Astrocyte (in vitro differentiated cells and primary cell): ENCODE measurements around the gene GPR137. TPM values are rescaled to one million over a fixed set of nuclear protein-coding genes. Genes with fewer than 3 reads are reported as not detected.
A peak's percentile ranks its signal among the peaks of the same experiment; 100 is the strongest.

Experiments used
- DNase-seq: peaks from one replicate; pipeline ENCODE4 v3.0.0-alpha.2; 2010; ENCODE audit warnings: low read depth
- FAIRE-seq: peaks from 2 replicates; lab custom pipeline; 2011; peaks lifted over from hg19 to GRCh38; lab: Jason Lieb, UNC
- H2AFZ ChIP-seq: 2 replicates; pipeline ENCODE4 v1.6.0; 2012; ENCODE audit warnings: low read depth, low read length, inconsistent platforms
- H3K27ac ChIP-seq: 2 replicates; pipeline ENCODE4 v1.5.1; 2011; ENCODE audit warnings: low read depth, low read length, inconsistent platforms
- H3K27me3 ChIP-seq: 2 replicates; pipeline ENCODE4 v1.6.0; 2011; ENCODE audit warnings: low read length, inconsistent platforms; ENCODE audit not compliant: insufficient read depth
- H3K36me3 ChIP-seq: 2 replicates; pipeline ENCODE4 v1.5.1; 2011; ENCODE audit warnings: low read length, inconsistent platforms; ENCODE audit not compliant: insufficient read depth
- H3K4me1 ChIP-seq: 2 replicates; pipeline ENCODE4 v1.5.1; 2011; ENCODE audit warnings: low read length, inconsistent platforms; ENCODE audit not compliant: insufficient read depth
- H3K4me2 ChIP-seq: 2 replicates; pipeline ENCODE4 v1.6.0; 2012; ENCODE audit warnings: low read length, inconsistent platforms
- H3K4me3 ChIP-seq: 2 replicates; pipeline ENCODE4 v1.5.1; 2011; ENCODE audit warnings: low read depth, mild to moderate bottlenecking, low read length, inconsistent platforms; ENCODE audit not compliant: insufficient read depth
- H3K79me2 ChIP-seq: 2 replicates; pipeline ENCODE4 v1.6.0; 2012; ENCODE audit warnings: mild to moderate bottlenecking, low read length, inconsistent platforms; ENCODE audit not compliant: insufficient read depth
- H3K9ac ChIP-seq: 2 replicates; pipeline ENCODE4 v1.6.0; 2012; ENCODE audit warnings: mild to moderate bottlenecking, low read length, inconsistent platforms
- H3K9me3 ChIP-seq: 2 replicates; pipeline ENCODE4 v1.5.1; 2012; ENCODE audit warnings: low read depth, mild to moderate bottlenecking, low read length, inconsistent platforms; ENCODE audit not compliant: insufficient read depth
- H4K20me1 ChIP-seq: 2 replicates; pipeline ENCODE4 v1.6.0; 2012; ENCODE audit warnings: low read length, inconsistent platforms; ENCODE audit not compliant: insufficient read depth
- H3K27ac Mint-ChIP-seq: one replicate; pipeline ENCODE4 v1.8.0; 2021; ENCODE audit warnings: mild to moderate bottlenecking, mixed read lengths; ENCODE audit not compliant: unreplicated experiment
- H3K27me3 Mint-ChIP-seq: one replicate; pipeline ENCODE4 v1.8.0; 2021; ENCODE audit warnings: low read depth, mixed read lengths; ENCODE audit not compliant: unreplicated experiment
- H3K36me3 Mint-ChIP-seq: one replicate; pipeline ENCODE4 v1.8.0; 2021; ENCODE audit warnings: low read depth, mixed read lengths; ENCODE audit not compliant: unreplicated experiment
- H3K4me1 Mint-ChIP-seq: one replicate; pipeline ENCODE4 v1.8.0; 2021; ENCODE audit warnings: low read depth, mixed read lengths; ENCODE audit not compliant: unreplicated experiment
- H3K4me3 Mint-ChIP-seq: one replicate; pipeline ENCODE4 v1.8.0; 2021; ENCODE audit warnings: mild to moderate bottlenecking, moderate library complexity, mixed read lengths; ENCODE audit not compliant: unreplicated experiment
- H3K9me3 Mint-ChIP-seq: one replicate; pipeline ENCODE4 v1.8.0; 2021; ENCODE audit warnings: mild to moderate bottlenecking, mixed read lengths; ENCODE audit not compliant: unreplicated experiment
- CTCF ChIP-seq: IDR thresholded peaks from 2 replicates; pipeline ENCODE4 v1.5.1; 2011; ENCODE audit warnings: low read depth, mild to moderate bottlenecking, inconsistent platforms, low read length, moderate library complexity; ENCODE audit not compliant: insufficient read depth
- EZH2 ChIP-seq: IDR thresholded peaks from 2 replicates; pipeline ENCODE4 v1.6.1; 2012; ENCODE audit warnings: mild to moderate bottlenecking, low read length, inconsistent platforms; ENCODE audit not compliant: insufficient read depth
- total RNA-seq: library from RNA; stranded (reverse); gene quantifications from 2 replicates; pipeline ENCODE4 v1.2.1, GENCODE V29; 2021

The GPR137 gene
- total RNA-seq, 1 donor from 2014 or later = 46.8 TPM

- Mint-ChIP-seq H3K27me3 (no peaks in the 10 kb centered on the region), H3K4me3 (no peak overlapping the region), H3K4me1 (peaks cover 6% of the 10 kb centered on the region), H3K36me3 (no peaks in the 10 kb centered on the region), H3K9me3 (no peaks in the 10 kb centered on the region), H3K27ac (no peak overlapping the region)
- FAIRE-seq (no peak), DNase-seq (no peak)
- H3K36me3 ChIP-seq = peaks cover 11% of the 10 kb centered on the region
- no peak overlapping the region for H3K4me2 ChIP-seq
- H3K27ac ChIP-seq = no peak overlapping the region
- peaks cover 27% of the 10 kb centered on the region for H3K4me1 ChIP-seq
- no peak overlapping the region for H3K4me3 ChIP-seq
- no peaks in the 10 kb centered on the region for H3K9me3 ChIP-seq
- H3K79me2 ChIP-seq = peaks cover 22% of the 10 kb centered on the region
- peak overlapping the region; percentile 26 for H3K9ac ChIP-seq
- no peak overlapping the region for H2AFZ ChIP-seq
- TF ChIP-seq CTCF (no peak), EZH2 (no peak)
- peaks cover 17% of the 10 kb centered on the region for H4K20me1 ChIP-seq
- H3K27me3 ChIP-seq = no peaks in the 10 kb centered on the region
These were observed 47.6 kb upstream of the GPR137 start for GRCh38 chr11:64238076-64238475.

- peak overlapping the region; percentile 60 for H3K4me3 Mint-ChIP-seq
- H3K27me3 Mint-ChIP-seq = no peaks in the 10 kb centered on the region
- Histone ChIP-seq H3K4me1 (peaks cover 36% of the 10 kb centered on the region), H3K4me3 (no peak overlapping the region), H3K79me2 (peaks cover 31% of the 10 kb centered on the region), H3K27me3 (no peaks in the 10 kb centered on the region), H3K27ac (no peak overlapping the region), H3K9me3 (no peaks in the 10 kb centered on the region), H3K9ac (no peak overlapping the region), H3K4me2 (no peak overlapping the region), H3K36me3 (peaks cover 14% of the 10 kb centered on the region), H2AFZ (no peak overlapping the region), H4K20me1 (peaks cover 26% of the 10 kb centered on the region)
- DNase-seq = no peak
- TF ChIP-seq CTCF (no peak), EZH2 (no peak)
- H3K9me3 Mint-ChIP-seq = no peaks in the 10 kb centered on the region
- H3K36me3 Mint-ChIP-seq = peaks cover 9% of the 10 kb centered on the region
- peaks cover 15% of the 10 kb centered on the region for H3K4me1 Mint-ChIP-seq
- H3K27ac Mint-ChIP-seq = no peak overlapping the region
- FAIRE-seq = no peak
These were observed 46.6 kb upstream of the GPR137 start for GRCh38 chr11:64238999-64239398.

- Histone ChIP-seq H3K9ac (peak overlapping the region; percentile 88), H3K27ac (peak overlapping the region; percentile 94), H4K20me1 (peaks cover 30% of the 10 kb centered on the region), H2AFZ (no peak overlapping the region), H3K4me2 (peak overlapping the region; percentile 99), H3K4me1 (peaks cover 41% of the 10 kb centered on the region), H3K36me3 (peaks cover 14% of the 10 kb centered on the region), H3K9me3 (no peaks in the 10 kb centered on the region), H3K79me2 (peaks cover 39% of the 10 kb centered on the region), H3K4me3 (peak overlapping the region; percentile 84), H3K27me3 (no peaks in the 10 kb centered on the region)
- DNase-seq (no peak), FAIRE-seq (no peak)
- peak overlapping the region; percentile 91 for H3K4me3 Mint-ChIP-seq
- peak overlapping the region; percentile 97 for H3K27ac Mint-ChIP-seq
- no peak for TF ChIP-seq EZH2
- no peak for TF ChIP-seq CTCF
- H3K4me1 Mint-ChIP-seq = peaks cover 18% of the 10 kb centered on the region
- H3K36me3 Mint-ChIP-seq = peaks cover 9% of the 10 kb centered on the region
- H3K9me3 Mint-ChIP-seq = no peaks in the 10 kb centered on the region
- H3K27me3 Mint-ChIP-seq = no peaks in the 10 kb centered on the region
These were observed 45.8 kb upstream of the GPR137 start for GRCh38 chr11:64239662-64240434.
